GM12801 (cell line): ENCODE results near the gene IGSF21.

Source experiments
- CTCF ChIP-seq: IDR thresholded peaks from one replicate; pipeline ENCODE4 v1.5.1; 2011; ENCODE audit warnings: control low read depth; ENCODE audit not compliant: insufficient read length; ENCODE audit errors: extremely low read depth

Gene IGSF21

GRCh38 chr1:18288722-18289121, 181.1 kb downstream of the IGSF21 start:
- TF ChIP-seq CTCF, result no peak

GRCh38 chr1:18289597-18289996, 182.0 kb downstream of the IGSF21 start:
- no peak for TF ChIP-seq CTCF

GRCh38 chr1:18290740-18291412, 183.3 kb downstream of the IGSF21 start:
- TF ChIP-seq CTCF, result no peak

GRCh38 chr1:18292531-18292930, 184.9 kb downstream of the IGSF21 start:
- TF ChIP-seq CTCF, result no peak

- no peak for TF ChIP-seq CTCF
Observed at GRCh38 chr1:18293291-18293690, 185.7 kb downstream of the IGSF21 start.

- TF ChIP-seq CTCF, result no peak
Observed at GRCh38 chr1:18294437-18295176, 187.0 kb downstream of the IGSF21 start.

- no peak for TF ChIP-seq CTCF
Observed at GRCh38 chr1:18297896-18298648, 190.5 kb downstream of the IGSF21 start.
